HFF-Myc (cell line): ENCODE data around the gene REL.
"Not testable (repeated sequence)": the region's sequence is repeated elsewhere in the genome, so short reads cannot be mapped to it uniquely, and the experiment has no call there.

Source experiments
- DNase-seq: peaks from one replicate; pipeline ENCODE4 v3.0.0-alpha.2; 2011; ENCODE audit warnings: low read depth; ENCODE audit errors: extremely low read depth
- H3K4me3 ChIP-seq: replicated peaks from 2 replicates; pipeline ENCODE4 v1.5.1; 2011; ENCODE audit warnings: low read depth, mild to moderate bottlenecking, control low read depth, low read length
- CTCF ChIP-seq: IDR thresholded peaks from 2 replicates; pipeline ENCODE4 v1.5.1; 2012; ENCODE audit warnings: mild to moderate bottlenecking, low read depth, low read length, control low read depth; ENCODE audit errors: missing control alignments

The REL gene

DNA sequence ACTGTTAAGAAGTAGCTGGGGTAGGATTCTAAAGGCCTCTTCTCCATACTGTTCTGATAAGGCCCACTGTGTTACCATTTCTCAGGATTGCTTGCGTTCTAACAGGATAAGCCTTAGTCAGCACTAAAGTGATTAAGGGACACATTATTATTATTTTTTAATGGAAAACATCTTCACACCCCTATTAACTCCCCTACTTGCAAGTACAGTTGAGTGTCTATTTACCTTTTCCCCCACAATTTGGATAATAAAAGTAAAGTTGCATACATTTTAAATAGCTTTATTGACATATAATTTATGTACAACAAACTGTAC is 9.0 kb downstream of the REL start:
- no peak overlapping the region for H3K4me3 ChIP-seq
- no peak for TF ChIP-seq CTCF
- DNase-seq, result no peak

DNA sequence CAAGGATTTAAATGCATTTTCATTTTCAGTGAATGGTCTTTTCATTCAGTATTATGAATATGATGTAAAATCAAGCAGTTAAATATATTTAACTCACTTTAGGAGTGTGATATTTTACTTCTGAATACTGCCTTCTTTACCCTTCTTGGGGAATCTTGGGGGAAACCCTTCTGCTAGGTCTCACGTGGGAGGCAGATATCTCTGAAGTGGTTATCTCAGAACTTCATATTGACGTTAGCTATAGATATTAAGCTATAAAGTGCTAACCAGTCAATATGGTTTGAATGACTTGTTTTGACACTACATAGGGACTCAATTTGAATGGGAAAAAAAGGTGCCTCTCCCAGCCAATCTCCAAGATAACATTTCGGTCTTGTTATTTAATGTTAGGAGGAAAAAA is 9.8 kb downstream of the REL start:
- TF ChIP-seq CTCF, result no peak
- no peak overlapping the region for H3K4me3 ChIP-seq
- DNase-seq, result no peak

DNA sequence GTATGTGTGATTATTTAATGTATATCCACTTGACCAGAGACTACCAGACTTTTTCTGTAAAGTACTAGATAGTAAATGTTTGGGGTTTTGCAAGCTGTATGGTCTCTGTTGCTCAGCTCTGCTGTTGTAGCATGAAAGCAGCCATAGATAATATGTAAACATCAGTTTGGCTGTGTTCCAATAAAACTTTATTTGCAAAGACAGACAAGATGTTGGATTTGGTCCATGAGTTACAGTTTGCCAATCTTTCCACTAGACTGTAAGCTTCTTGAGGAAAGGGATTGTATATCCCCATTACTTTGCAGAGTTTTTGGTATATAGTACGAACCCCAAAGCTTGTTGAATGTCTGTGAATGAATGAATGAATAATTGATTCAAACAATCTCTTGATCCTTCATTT is 17.2 kb downstream of the REL start:
- H3K4me3 ChIP-seq, result no peak overlapping the region
- no peak for DNase-seq
- TF ChIP-seq CTCF, result no peak

DNA sequence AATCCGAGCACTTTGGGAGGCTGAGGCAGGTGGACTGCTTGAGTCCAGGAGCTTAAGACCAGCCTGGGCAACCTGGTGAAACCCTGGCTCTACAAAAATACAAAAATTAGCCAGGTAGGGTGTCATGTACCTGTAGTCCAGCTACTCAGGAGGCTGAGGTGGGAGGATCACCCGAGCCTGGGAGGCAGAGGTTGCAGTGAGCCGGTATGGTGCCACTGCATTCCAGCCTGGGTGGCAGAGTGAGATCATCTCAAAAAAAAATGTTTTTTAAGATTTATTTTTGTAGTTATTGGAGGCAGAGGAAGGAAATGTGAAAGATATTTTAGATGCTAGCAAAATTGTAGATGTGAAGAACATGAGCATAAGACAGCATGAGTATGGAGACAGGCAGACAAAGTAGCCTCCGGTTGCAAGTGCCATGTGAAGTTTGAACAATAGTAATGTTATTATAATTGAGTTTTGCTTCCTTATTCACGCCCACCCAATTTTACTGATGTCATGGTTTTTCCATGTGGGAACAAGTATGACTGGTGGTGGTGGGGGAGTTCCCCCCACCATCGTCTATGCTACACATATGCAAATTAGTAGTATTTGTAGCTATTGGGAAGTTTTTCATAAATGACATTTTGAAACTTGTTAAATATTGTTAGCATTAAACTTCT is 18.0 kb downstream of the REL start:
- TF ChIP-seq CTCF, result no peak
- no peak for DNase-seq
- no peak overlapping the region for H3K4me3 ChIP-seq

DNA sequence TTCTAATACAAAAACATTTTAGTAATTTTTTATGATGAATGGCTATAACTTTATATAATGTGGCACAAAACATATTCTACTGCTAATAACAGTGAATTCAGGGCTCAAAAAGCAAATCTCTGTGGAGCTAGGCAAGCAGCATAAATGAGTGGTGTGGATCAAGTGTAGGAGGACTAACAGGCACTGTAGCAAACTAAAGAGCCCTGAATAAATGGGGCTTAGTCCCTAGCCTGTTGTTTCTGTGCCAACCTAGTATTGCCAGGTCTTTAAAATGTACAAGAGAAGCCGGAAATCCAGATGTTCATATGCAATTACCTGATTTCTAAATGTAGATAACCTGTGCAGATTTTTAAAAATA is 18.5 kb downstream of the REL start:
- no peak overlapping the region for H3K4me3 ChIP-seq
- DNase-seq, result no peak
- no peak for TF ChIP-seq CTCF

GRCh38 chr2:60901296-60901695 is 19.9 kb downstream of the REL start:
- not testable (repeated sequence) for DNase-seq, H3K4me3 ChIP-seq

GRCh38 chr2:60905867-60906266 is 24.5 kb downstream of the REL start:
- DNase-seq, H3K4me3 ChIP-seq: not testable (repeated sequence)

DNA sequence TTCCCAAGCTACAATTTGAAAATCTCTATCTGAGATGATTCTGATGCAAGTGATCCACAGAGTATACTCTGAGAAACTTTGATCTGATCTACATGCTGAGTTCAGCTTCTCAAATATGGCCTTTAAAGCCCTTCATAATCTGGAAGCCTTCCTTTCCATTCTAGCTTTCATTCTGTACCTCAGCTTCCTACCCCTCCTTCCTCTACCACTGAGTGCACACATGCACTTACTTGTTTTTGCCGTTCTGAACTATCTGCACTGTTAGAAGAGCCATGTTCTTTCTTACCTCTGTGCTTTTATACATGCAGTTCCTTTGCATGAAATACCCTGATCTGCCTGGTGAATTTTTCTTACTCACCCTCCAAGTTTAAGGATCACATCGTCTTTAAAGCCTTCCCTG is 25.0 kb downstream of the REL start:
- no peak overlapping the region for H3K4me3 ChIP-seq
- no peak for TF ChIP-seq CTCF
- no peak for DNase-seq
